ENCODE data around the gene PDGFB.

Gene PDGFB

GRCh38 chr22:39237318-39238100 is 7.3 kb downstream of the PDGFB start:
- Histone ChIP-seq H3K36me3 (no peaks in the 10 kb centered on the region), H3K27me3 (peaks cover 0 to 59% of the 10 kb centered on the region in 2 donors), H3K27ac (no peak overlapping the region), H3K4me1 (peaks cover 0 to 73% (median 29%) of the 10 kb centered on the region in 4 donors), H3K9me3 (no peaks in the 10 kb centered on the region), H3K4me3 (no peak overlapping the region)
- intact Hi-C loops (cut with DNase I; ENCODE audit: low total_unique reads): no loop called here
- no peak for DNase-seq
- TF ChIP-seq CTCF (IDR thresholded peaks at IDR 0.05): no peak

- Histone ChIP-seq H3K9me3 (no peaks in the 10 kb centered on the region), H3K36me3 (peaks cover 0 to under 1% (median 0%) of the 10 kb centered on the region in 3 donors), H3K4me1 (peaks cover 0 to 64% (median 22%) of the 10 kb centered on the region in 4 donors), H3K27me3 (peaks cover 0 to 60% of the 10 kb centered on the region in 2 donors), H3K27ac (no peak overlapping the region), H3K4me3 (no peak overlapping the region)
- intact Hi-C loops (cut with DNase I; ENCODE audit: low total_unique reads): no loop called here
- no peak for TF ChIP-seq CTCF (IDR thresholded peaks at IDR 0.05)
- DNase-seq: no peak
These were observed 8.2 kb downstream of the PDGFB start for GRCh38 chr22:39236321-39237317.

GRCh38 chr22:39234867-39235687 is 9.7 kb downstream of the PDGFB start:
- Histone ChIP-seq H3K9me3 (no peaks in the 10 kb centered on the region), H3K27ac (no peak overlapping the region), H3K4me3 (no peak overlapping the region), H3K27me3 (peaks cover 0 to 73% of the 10 kb centered on the region in 2 donors), H3K36me3 (peaks cover 0 to 16% (median 0%) of the 10 kb centered on the region in 3 donors), H3K4me1 (peaks cover 0 to 56% (median 22%) of the 10 kb centered on the region in 4 donors)
- no peak for TF ChIP-seq CTCF (IDR thresholded peaks at IDR 0.05)
- no peak for DNase-seq
- intact Hi-C loops (cut with DNase I; ENCODE audit: low total_unique reads): no loop called here

- Histone ChIP-seq H3K9me3 (no peaks in the 10 kb centered on the region), H3K27me3 (peaks cover 0 to 74% of the 10 kb centered on the region in 2 donors), H3K4me3 (no peak overlapping the region), H3K27ac (no peak overlapping the region), H3K4me1 (peaks cover 0 to 51% (median 22%) of the 10 kb centered on the region in 4 donors), H3K36me3 (peaks cover 0 to 22% (median 0%) of the 10 kb centered on the region in 3 donors)
- DNase-seq: no peak
- intact Hi-C loops (cut with DNase I; ENCODE audit: low total_unique reads): no loop called here
- no peak for TF ChIP-seq CTCF (IDR thresholded peaks at IDR 0.05)
These were observed 10.4 kb downstream of the PDGFB start for GRCh38 chr22:39234472-39234787.

All from tibial artery (tissue), 4 donors.